ENCODE data around the gene GIPC3. TPM values are rescaled to one million over a fixed set of nuclear protein-coding genes. Genes with fewer than 3 reads are reported as not detected.

GIPC3 gene
- total RNA-seq, 3 donors from 2014 or later (not counting 1 experiment from before 2014, with no cell fraction given) = 0.28 to 0.66 (median 0.56) TPM

GRCh38 chr19:3543150-3544057, 41.9 kb upstream of the GIPC3 start:
- Mint-ChIP-seq H3K9me3 (no peaks in the 10 kb centered on the region), H3K27me3 (ENCODE audit: low read depth in 2 of 2) (no peaks in the 10 kb centered on the region), H3K36me3 (no peaks in the 10 kb centered on the region), H3K27ac (no peak overlapping the region), H3K4me3 (no peak overlapping the region), H3K4me1 (peaks cover 0 to 16% of the 10 kb centered on the region in 2 donors)
- H3K4me3 ChIP-seq (ENCODE audit: low read length) = no peak overlapping the region
- H3K9me3 ChIP-seq (ENCODE audit: control insufficient read depth, insufficient read depth, low read length) = no peaks in the 10 kb centered on the region
- no peaks in the 10 kb centered on the region for H3K27me3 ChIP-seq (ENCODE audit: control insufficient read depth, insufficient read depth, low read length)
- no peak for TF ChIP-seq CTCF (IDR thresholded peaks at IDR 0.05)
- WGBS (ENCODE audit: insufficient coverage) = 95% methylated on average over 47 of the region's 47 CpGs
- intact Hi-C loops (cut with micrococcal nuclease) = loop anchor here (2.0 kb wide), 1 partner anchor 163 kb away; no protein-coding TSS in a partner anchor
- peaks cover 25% of the 10 kb centered on the region for H3K36me3 ChIP-seq (ENCODE audit: control insufficient read depth, insufficient read depth, low read length)
- DNase-seq (no peak), ATAC-seq (no peak)
- peaks cover 11% of the 10 kb centered on the region for H3K4me1 ChIP-seq (ENCODE audit: control insufficient read depth, insufficient read depth, low read length)
- H3K27ac ChIP-seq (ENCODE audit: low read length) = no peak overlapping the region

GRCh38 chr19:3544058-3544376, 41.3 kb upstream of the GIPC3 start:
- Mint-ChIP-seq H3K4me3 (no peak overlapping the region), H3K27ac (no peak overlapping the region), H3K27me3 (ENCODE audit: low read depth in 2 of 2) (no peaks in the 10 kb centered on the region), H3K36me3 (no peaks in the 10 kb centered on the region), H3K9me3 (no peaks in the 10 kb centered on the region), H3K4me1 (peaks cover 0 to 14% of the 10 kb centered on the region in 2 donors)
- Histone ChIP-seq H3K9me3 (ENCODE audit: control insufficient read depth, insufficient read depth, low read length) (no peaks in the 10 kb centered on the region), H3K36me3 (ENCODE audit: control insufficient read depth, insufficient read depth, low read length) (peaks cover 25% of the 10 kb centered on the region), H3K27ac (ENCODE audit: low read length) (no peak overlapping the region), H3K4me3 (ENCODE audit: low read length) (no peak overlapping the region), H3K4me1 (ENCODE audit: control insufficient read depth, insufficient read depth, low read length) (peaks cover 14% of the 10 kb centered on the region), H3K27me3 (ENCODE audit: control insufficient read depth, insufficient read depth, low read length) (no peaks in the 10 kb centered on the region)
- DNase-seq (no peak), ATAC-seq (no peak)
- intact Hi-C loops (cut with micrococcal nuclease) = loop anchor here (2.0 kb wide), 1 partner anchor 163 kb away; no protein-coding TSS in a partner anchor
- no peak for TF ChIP-seq CTCF (IDR thresholded peaks at IDR 0.05)
- WGBS (ENCODE audit: insufficient coverage) = 93% methylated on average over 9 of the region's 9 CpGs

GRCh38 chr19:3544742-3545668, 40.3 kb upstream of the GIPC3 start:
- ATAC-seq = peak; percentile 77 to 93 (median 82)
- peaks cover 0 to 14% of the 10 kb centered on the region in 2 donors for H3K4me1 Mint-ChIP-seq
- no peaks in the 10 kb centered on the region for H3K9me3 ChIP-seq (ENCODE audit: control insufficient read depth, insufficient read depth, low read length)
- 76% methylated on average over 30 of the region's 30 CpGs for WGBS (ENCODE audit: insufficient coverage)
- peak; percentile 91 for TF ChIP-seq CTCF (IDR thresholded peaks at IDR 0.05)
- peaks cover 25% of the 10 kb centered on the region for H3K36me3 ChIP-seq (ENCODE audit: control insufficient read depth, insufficient read depth, low read length)
- no peaks in the 10 kb centered on the region for H3K27me3 ChIP-seq (ENCODE audit: control insufficient read depth, insufficient read depth, low read length)
- peak overlapping the region; percentile 26 to 59 for H3K27ac Mint-ChIP-seq
- no peak overlapping the region for H3K4me3 ChIP-seq (ENCODE audit: low read length)
- no peaks in the 10 kb centered on the region for H3K27me3 Mint-ChIP-seq (ENCODE audit: low read depth in 2 of 2)
- no peak overlapping the region for H3K4me3 Mint-ChIP-seq
- intact Hi-C loops (cut with micrococcal nuclease) = loop anchor here (1.0 to 2.0 kb wide), 2 partner anchors 73 to 162 kb away; no protein-coding TSS in a partner anchor
- H3K9me3 Mint-ChIP-seq = no peaks in the 10 kb centered on the region
- no peak overlapping the region for H3K27ac ChIP-seq (ENCODE audit: low read length)
- peak; percentile 83 to 84 for DNase-seq
- no peaks in the 10 kb centered on the region for H3K36me3 Mint-ChIP-seq
- peaks cover 14% of the 10 kb centered on the region for H3K4me1 ChIP-seq (ENCODE audit: control insufficient read depth, insufficient read depth, low read length)
